K562 (cell line): Measurements from ENCODE around the gene RTL1.

ENCODE experiments used
- CTCF ChIP-seq, 3 experiments: IDR thresholded peaks in 2 of 3; conservative IDR thresholded peaks in 1 of 3; 2 replicates each; pipeline ENCODE4 v1.5.1; 2011 to 2012; ENCODE audit warnings: low read length in 3 of 3, mild to moderate bottlenecking in 3 of 3, control low read depth in 2 of 3, improper control_type of control experiment in 1 of 3, inconsistent platforms in 1 of 3, low read depth in 1 of 3, mixed read lengths in 1 of 3, moderate library complexity in 1 of 3; ENCODE audit not compliant: insufficient read depth in 2 of 3
- MGA ChIP-seq: fragments of 450-650 bp; IDR thresholded peaks from 2 replicates; pipeline ENCODE4 v1.6.1; 2016; ENCODE audit warnings: mild to moderate bottlenecking, moderate library complexity
- NRF1 ChIP-seq, 2 experiments: fragments of 450-650 bp; IDR thresholded peaks in 1 of 2; conservative IDR thresholded peaks in 1 of 2; 2 replicates each; pipeline ENCODE4 v1.6.1; 2014; ENCODE audit warnings: mild to moderate bottlenecking in 2 of 2
- SP1 ChIP-seq: sonication (generic); formaldehyde crosslinking; IDR thresholded peaks from 2 replicates; pipeline ENCODE4 v1.8.1; 2022; ENCODE audit warnings: mild to moderate bottlenecking, missing genetic modification reagents
- TRIM25 ChIP-seq: fragments of 450-650 bp; IDR thresholded peaks from 2 replicates; pipeline ENCODE4 v1.7.0; 2016; ENCODE audit warnings: borderline replicate concordance
- ZBTB7A ChIP-seq: IDR thresholded peaks from 2 replicates; pipeline ENCODE4 v1.6.1; 2011; ENCODE audit warnings: low read depth, mild to moderate bottlenecking, low read length, moderate library complexity, borderline replicate concordance; ENCODE audit not compliant: control insufficient read depth
- ZNF79 ChIP-seq: fragments of 250-450 bp; sonication (Bioruptor Pico); IDR thresholded peaks from 2 replicates; pipeline ENCODE4 v1.4.0; 2020; ENCODE audit warnings: low read depth, mild to moderate bottlenecking, moderate library complexity

GRCh38 chr14:100891051-100891450 lies 12.5 kb downstream of the RTL1 start:
- TF ChIP-seq ZNF79 (CRISPR knock-in tag), result no peak
- TF ChIP-seq MGA, result no peak
- no peak for TF ChIP-seq SP1 (CRISPR knock-in tag)
- TF ChIP-seq CTCF (IDR thresholded peaks at IDR 0.05 in 2 of 3, conservative IDR thresholded peaks at IDR 0.05 in 1 of 3; ENCODE audit: insufficient read depth in 2 of 3, low read depth in 1 of 3, low read length in 3 of 3), result no peak
- no peak for TF ChIP-seq ZBTB7A
- no peak for TF ChIP-seq NRF1 (conservative IDR thresholded peaks at IDR 0.05 in 1 of 2, IDR thresholded peaks at IDR 0.05 in 1 of 2)
- TF ChIP-seq TRIM25, result no peak
